Stimulated activated CD8-positive, alpha-beta memory T cell treated with anti-CD3 and anti-CD28 coated beads, Interleukin-7, amount 100 ng/mL, for 1 hour (primary cell): ENCODE results near the gene LYPD5.
A peak's percentile ranks its signal among the peaks of the same experiment; 100 is the strongest.
"Not testable (repeated sequence)": the region's sequence is repeated elsewhere in the genome, so short reads cannot be mapped to it uniquely, and the experiment has no call there.

ENCODE experiments used
- DNase-seq, 2 donors: peaks; one replicate each; pipeline ENCODE4 v3.0.0-alpha.2; 2020; ENCODE audit warnings: low read depth in 2 of 2

LYPD5 gene

GRCh38 chr19:43778651-43779050 lies 23.6 kb downstream of the LYPD5 start:
- no peak for DNase-seq

GRCh38 chr19:43777163-43777695 lies 25.0 kb downstream of the LYPD5 start:
- DNase-seq = no peak

- no peak for DNase-seq
These were observed 26.0 kb downstream of the LYPD5 start for GRCh38 chr19:43776286-43776685.

- no peak for DNase-seq
These were observed 26.9 kb downstream of the LYPD5 start for GRCh38 chr19:43775299-43775890.

- DNase-seq = not testable (repeated sequence)
These were observed 27.3 kb downstream of the LYPD5 start for GRCh38 chr19:43774940-43775258.

- no peak for DNase-seq
These were observed 27.9 kb downstream of the LYPD5 start for GRCh38 chr19:43774103-43774939.

GRCh38 chr19:43773725-43774102 lies 28.5 kb downstream of the LYPD5 start:
- DNase-seq = no peak

- no peak for DNase-seq
These were observed 33.0 kb downstream of the LYPD5 start for GRCh38 chr19:43769256-43769655.

GRCh38 chr19:43768273-43769050 lies 33.8 kb downstream of the LYPD5 start:
- no peak for DNase-seq

- no peak for DNase-seq
These were observed 34.4 kb downstream of the LYPD5 start for GRCh38 chr19:43767818-43768217.

GRCh38 chr19:43767316-43767715 lies 34.9 kb downstream of the LYPD5 start:
- no peak for DNase-seq

- DNase-seq = no peak
These were observed 35.5 kb downstream of the LYPD5 start for GRCh38 chr19:43766755-43767043.

- DNase-seq = no peak
These were observed 37.0 kb downstream of the LYPD5 start for GRCh38 chr19:43765109-43765876.

GRCh38 chr19:43764684-43765083 lies 37.6 kb downstream of the LYPD5 start:
- not testable (repeated sequence) for DNase-seq

GRCh38 chr19:43763473-43763939 lies 38.7 kb downstream of the LYPD5 start:
- no peak for DNase-seq

- no peak for DNase-seq
These were observed 39.4 kb downstream of the LYPD5 start for GRCh38 chr19:43762814-43763213.

- no peak for DNase-seq
These were observed 41.3 kb downstream of the LYPD5 start for GRCh38 chr19:43760941-43761340.

- no peak for DNase-seq
These were observed 42.7 kb downstream of the LYPD5 start for GRCh38 chr19:43759515-43759914.

- peak; percentile 56 to 58 for DNase-seq
These were observed 46.9 kb downstream of the LYPD5 start for GRCh38 chr19:43755256-43755801.

GRCh38 chr19:43754503-43755255 lies 47.6 kb downstream of the LYPD5 start, which contains the start of gene SMG9:
Gene SMG9 (minus strand): TSS chr19:43754962. CDS start chr19:43750741, 4,221 bp downstream.
- peak; percentile 97 to 98 for DNase-seq

- no peak for DNase-seq
These were observed 48.1 kb downstream of the LYPD5 start for GRCh38 chr19:43754253-43754502.
